ENCODE measurements around the gene INAVA. TPM values are rescaled to one million over a fixed set of nuclear protein-coding genes. Genes with fewer than 3 reads are reported as not detected.

INAVA gene
- total RNA-seq, 1 donor from 2014 or later = 9.0 TPM

GRCh38 chr1:200866521-200866920 lies 28.2 kb upstream of the INAVA start:
- H3K4me3 ChIP-seq = no peak overlapping the region
- peaks cover 11% of the 10 kb centered on the region for H3K36me3 ChIP-seq
- H3K4me1 ChIP-seq = no peaks in the 10 kb centered on the region
- H3K27ac ChIP-seq = no peak overlapping the region
- no peak for DNase-seq
- intact Hi-C loops (cut with DNase I) = no loop called here
- H3K9me3 ChIP-seq = no peaks in the 10 kb centered on the region
- H3K27me3 ChIP-seq = peaks cover 6% of the 10 kb centered on the region
- peak; percentile 15 for ATAC-seq
- no peak for TF ChIP-seq CTCF (IDR thresholded peaks at IDR 0.05)

GRCh38 chr1:200867018-200867811 lies 27.5 kb upstream of the INAVA start:
- TF ChIP-seq CTCF (IDR thresholded peaks at IDR 0.05) = no peak
- no peaks in the 10 kb centered on the region for H3K4me1 ChIP-seq
- intact Hi-C loops (cut with DNase I) = no loop called here
- peaks cover 11% of the 10 kb centered on the region for H3K36me3 ChIP-seq
- DNase-seq = no peak
- no peak for ATAC-seq
- H3K27ac ChIP-seq = no peak overlapping the region
- peaks cover 13% of the 10 kb centered on the region for H3K27me3 ChIP-seq
- H3K4me3 ChIP-seq = no peak overlapping the region
- no peaks in the 10 kb centered on the region for H3K9me3 ChIP-seq

GRCh38 chr1:200869376-200869752 lies 25.3 kb upstream of the INAVA start:
- Histone ChIP-seq H3K9me3 (no peaks in the 10 kb centered on the region), H3K36me3 (no peaks in the 10 kb centered on the region), H3K27me3 (peaks cover 35% of the 10 kb centered on the region), H3K4me1 (peaks cover 15% of the 10 kb centered on the region), H3K4me3 (no peak overlapping the region), H3K27ac (no peak overlapping the region)
- DNase-seq = no peak
- ATAC-seq = no peak
- no peak for TF ChIP-seq CTCF (IDR thresholded peaks at IDR 0.05)
- intact Hi-C loops (cut with DNase I) = no loop called here

GRCh38 chr1:200869753-200870391 lies 24.8 kb upstream of the INAVA start:
- H3K4me3 ChIP-seq = no peak overlapping the region
- intact Hi-C loops (cut with DNase I) = no loop called here
- DNase-seq = no peak
- no peak for ATAC-seq
- H3K27ac ChIP-seq = no peak overlapping the region
- no peaks in the 10 kb centered on the region for H3K9me3 ChIP-seq
- H3K36me3 ChIP-seq = no peaks in the 10 kb centered on the region
- H3K4me1 ChIP-seq = peaks cover 15% of the 10 kb centered on the region
- H3K27me3 ChIP-seq = peaks cover 40% of the 10 kb centered on the region
- no peak for TF ChIP-seq CTCF (IDR thresholded peaks at IDR 0.05)

GRCh38 chr1:200872446-200873115 lies 22.1 kb upstream of the INAVA start, which contains the start of gene GPR25:
Gene GPR25, plus strand, starts transcription at chr1:200872981. Its CDS starts 57 bp downstream, at chr1:200873038.
- no peak for TF ChIP-seq CTCF (IDR thresholded peaks at IDR 0.05)
- H3K36me3 ChIP-seq = no peaks in the 10 kb centered on the region
- peaks cover 55% of the 10 kb centered on the region for H3K27me3 ChIP-seq
- H3K27ac ChIP-seq = no peak within 1 kb of the TSS
- ATAC-seq (no peak), DNase-seq (no peak)
- peak within 1 kb of the TSS; percentile 25 for H3K4me3 ChIP-seq
- H3K9me3 ChIP-seq = no peaks in the 10 kb centered on the region
- peaks cover 15% of the 10 kb centered on the region for H3K4me1 ChIP-seq
- intact Hi-C loops (cut with DNase I) = no loop called here

Measured in upper lobe of right lung (tissue), 1 donor.